Right atrium auricular region (tissue), 2 donors: ENCODE results near the gene RAB26. TPM values are rescaled to one million over a fixed set of nuclear protein-coding genes. Genes with fewer than 3 reads are reported as not detected.
"Not testable (repeated sequence)": the region's sequence is repeated elsewhere in the genome, so short reads cannot be mapped to it uniquely, and the experiment has no call there.

ENCODE experiments used
- DNase-seq: peaks from one replicate; pipeline ENCODE4 v3.0.0-alpha.2; 2019; ENCODE audit warnings: low spot score
- H3K27ac ChIP-seq, 2 donors: fragments of 200-600 bp; sonication (generic); 1 replicate in 1 of 2; 2 replicates in 1 of 2; pipeline ENCODE4 v1.5.1; 2016 to 2019
- H3K27me3 ChIP-seq, 2 donors: fragments of 200-600 bp; sonication (generic); one replicate each; pipeline versions ENCODE4 v1.5.1 to v1.6.0; 2017 to 2019
- H3K36me3 ChIP-seq: fragments of 200-600 bp; sonication (generic); one replicate; pipeline ENCODE4 v1.5.1; 2016
- H3K4me1 ChIP-seq, 2 donors: fragments of 200-600 bp; sonication (generic); one replicate each; pipeline versions ENCODE4 v1.5.1 to v1.6.0; 2017 to 2019
- H3K4me3 ChIP-seq, 2 donors: fragments of 200-600 bp; sonication (generic); 1 replicate in 1 of 2; 2 replicates in 1 of 2; pipeline ENCODE4 v1.5.1; 2017 to 2019; ENCODE audit warnings: mild to moderate bottlenecking in 1 of 2, moderate library complexity in 1 of 2
- H3K9me3 ChIP-seq, 2 donors: fragments of 200-600 bp; sonication (generic); one replicate each; pipeline ENCODE4 v1.5.1; 2019
- total RNA-seq, 2 donors: library from RNA; depleted of rRNA; stranded (reverse); fragments of >200 nt; gene quantifications; one replicate each; pipeline ENCODE4 v1.1.0, GENCODE V29; 2016
- TF ChIP-seq, protein P1 (sequence below), 2 donors: fragments of 200-600 bp; sonication (generic); IDR thresholded peaks; one replicate each; pipeline ENCODE4 v1.5.1; 2019; ENCODE audit warnings: antibody characterized with exemption in 2 of 2

RAB26 gene
- total RNA-seq, 2 donors from 2014 or later, result 0.31 to 1.4 TPM

DNA sequence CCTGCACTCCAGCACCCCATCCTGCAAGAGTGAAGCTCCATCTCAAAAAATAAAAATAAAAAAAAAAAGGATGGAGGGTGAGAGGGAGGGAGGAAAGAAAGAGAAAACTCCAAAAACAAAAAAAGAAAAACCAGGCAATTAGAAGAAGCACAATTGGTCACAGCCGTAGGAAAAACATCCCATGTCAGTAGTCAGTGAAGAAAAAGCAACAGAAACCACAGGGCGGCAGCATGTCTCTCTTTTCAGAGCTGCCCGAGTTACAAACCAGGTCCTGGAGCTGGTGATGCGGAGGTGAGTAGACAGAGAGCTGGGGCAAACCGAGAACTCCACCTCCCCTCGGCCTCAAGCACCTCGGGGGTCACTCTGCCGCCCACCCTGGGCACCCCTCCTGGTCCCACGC is 27.1 kb upstream of the RAB26 start:
- H3K9me3 ChIP-seq, H3K27me3 ChIP-seq, H3K36me3 ChIP-seq: not testable (repeated sequence)
- Histone ChIP-seq H3K27ac (peak overlapping the region; percentile 83 to 94), H3K4me3 (peak overlapping the region in 1 of 2 donors; percentile 24), H3K4me1 (peaks cover 0 to 59% of the 10 kb centered on the region in 2 donors)
- TF ChIP-seq, protein P1, sequence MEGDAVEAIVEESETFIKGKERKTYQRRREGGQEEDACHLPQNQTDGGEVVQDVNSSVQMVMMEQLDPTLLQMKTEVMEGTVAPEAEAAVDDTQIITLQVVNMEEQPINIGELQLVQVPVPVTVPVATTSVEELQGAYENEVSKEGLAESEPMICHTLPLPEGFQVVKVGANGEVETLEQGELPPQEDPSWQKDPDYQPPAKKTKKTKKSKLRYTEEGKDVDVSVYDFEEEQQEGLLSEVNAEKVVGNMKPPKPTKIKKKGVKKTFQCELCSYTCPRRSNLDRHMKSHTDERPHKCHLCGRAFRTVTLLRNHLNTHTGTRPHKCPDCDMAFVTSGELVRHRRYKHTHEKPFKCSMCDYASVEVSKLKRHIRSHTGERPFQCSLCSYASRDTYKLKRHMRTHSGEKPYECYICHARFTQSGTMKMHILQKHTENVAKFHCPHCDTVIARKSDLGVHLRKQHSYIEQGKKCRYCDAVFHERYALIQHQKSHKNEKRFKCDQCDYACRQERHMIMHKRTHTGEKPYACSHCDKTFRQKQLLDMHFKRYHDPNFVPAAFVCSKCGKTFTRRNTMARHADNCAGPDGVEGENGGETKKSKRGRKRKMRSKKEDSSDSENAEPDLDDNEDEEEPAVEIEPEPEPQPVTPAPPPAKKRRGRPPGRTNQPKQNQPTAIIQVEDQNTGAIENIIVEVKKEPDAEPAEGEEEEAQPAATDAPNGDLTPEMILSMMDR (IDR thresholded peaks at IDR 0.05), result peak in 1 of 2 donors; percentile 52
- peak; percentile 71 for DNase-seq

DNA sequence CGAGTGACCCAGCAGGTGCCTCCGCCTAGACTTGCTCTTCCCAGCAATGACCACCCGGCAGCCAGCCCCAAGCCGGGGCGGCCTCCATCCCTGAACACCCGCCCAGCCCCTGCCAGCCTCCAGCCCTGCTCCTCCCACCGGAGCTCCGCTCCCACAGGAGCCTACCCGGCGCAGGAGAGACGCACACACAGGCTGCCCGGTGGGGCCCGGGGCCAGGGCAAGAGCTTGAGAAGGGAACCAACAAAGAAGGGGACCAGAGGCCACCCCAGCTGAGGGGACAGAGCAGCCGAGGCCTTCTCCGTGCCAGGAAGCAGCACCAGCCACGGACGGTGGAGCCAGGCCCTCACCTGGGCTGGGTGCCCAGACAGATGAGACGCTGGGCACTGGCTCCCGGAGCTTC is 26.6 kb upstream of the RAB26 start:
- no peak for DNase-seq
- H3K4me1 ChIP-seq, result peaks cover 0 to 59% of the 10 kb centered on the region in 2 donors

DNA sequence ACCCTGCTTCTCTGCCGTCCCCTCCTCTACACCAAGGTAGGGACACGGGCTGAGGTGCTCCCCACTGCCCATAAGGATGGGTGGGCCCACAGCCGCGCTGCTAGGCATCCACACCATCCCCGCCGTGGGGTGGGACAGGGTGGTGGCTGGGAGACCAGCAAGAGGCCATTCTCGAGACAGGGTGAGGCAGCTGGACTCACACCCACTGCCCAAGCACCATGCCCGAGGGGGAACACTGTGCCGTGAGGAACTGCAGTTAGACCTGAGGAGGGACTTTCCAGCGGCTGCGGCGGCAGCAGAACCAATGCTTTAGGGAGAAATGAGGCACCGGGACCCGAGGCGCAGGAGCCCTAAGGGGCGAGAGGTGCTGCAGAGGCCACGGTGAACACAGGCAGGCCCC is 26.0 kb upstream of the RAB26 start:
- H3K4me1 ChIP-seq, result peaks cover 0 to 59% of the 10 kb centered on the region in 2 donors

More for the DNA sequence above, 26.6 kb upstream of the RAB26 start:
- H3K27ac ChIP-seq, result peak overlapping the region; percentile 83 to 94
- H3K9me3 ChIP-seq, result no peaks in the 10 kb centered on the region
- H3K36me3 ChIP-seq, result no peaks in the 10 kb centered on the region
- H3K4me3 ChIP-seq, result peak overlapping the region in 1 of 2 donors; percentile 24
- TF ChIP-seq, protein P1 (IDR thresholded peaks at IDR 0.05), result no peak
- H3K27me3 ChIP-seq, result no peaks in the 10 kb centered on the region

DNA sequence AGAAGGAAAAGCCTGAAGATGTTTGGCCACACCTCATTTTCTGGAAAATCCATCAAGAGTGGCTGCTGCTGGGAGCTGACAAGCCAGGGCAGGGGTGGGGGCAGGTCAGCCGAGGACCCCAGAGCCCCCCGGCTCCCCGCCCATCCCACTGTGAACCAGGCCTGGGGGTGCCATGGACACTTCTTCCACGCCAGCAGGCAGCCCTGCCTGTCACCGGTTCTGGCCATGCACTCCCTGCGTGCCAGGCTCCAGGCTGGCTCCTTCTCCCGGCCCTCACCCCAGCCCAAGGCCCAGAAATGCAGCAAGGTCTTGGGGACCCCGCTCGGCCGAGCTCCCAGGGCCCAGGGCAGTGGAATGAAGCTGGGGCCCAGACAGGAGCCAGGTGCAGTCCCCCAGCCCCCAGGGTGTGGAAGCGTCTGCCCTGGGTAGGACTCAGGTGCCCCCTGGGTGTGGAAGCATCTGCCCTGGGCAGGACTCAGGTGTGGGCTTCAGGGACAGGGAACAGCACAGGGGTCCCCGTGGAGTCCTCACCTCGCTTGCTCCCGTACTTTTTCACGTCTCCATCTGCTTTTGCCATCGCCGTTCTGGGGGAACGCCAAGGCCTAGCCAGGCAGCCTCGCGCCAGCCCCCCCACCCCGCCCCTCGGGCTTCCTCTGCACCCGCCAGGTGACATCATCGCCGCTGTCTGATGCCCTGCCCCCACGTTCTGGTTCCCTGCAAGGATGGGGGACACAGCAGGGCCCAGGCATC is 25.3 kb upstream of the RAB26 start:
- H3K4me3 ChIP-seq, H3K9me3 ChIP-seq, DNase-seq, H3K36me3 ChIP-seq, H3K27me3 ChIP-seq: not testable (repeated sequence)
- H3K27ac ChIP-seq, result peak overlapping the region; percentile 94 to 95
- peaks cover 0 to 61% of the 10 kb centered on the region in 2 donors for H3K4me1 ChIP-seq

More for the DNA sequence above, 26.0 kb upstream of the RAB26 start:
- Histone ChIP-seq H3K9me3 (no peaks in the 10 kb centered on the region), H3K4me3 (peak overlapping the region in 1 of 2 donors; percentile 24), H3K36me3 (no peaks in the 10 kb centered on the region), H3K27ac (peak overlapping the region; percentile 83 to 94), H3K27me3 (no peaks in the 10 kb centered on the region)
- no peak for DNase-seq
- TF ChIP-seq, protein P1 (IDR thresholded peaks at IDR 0.05), result no peak

DNA sequence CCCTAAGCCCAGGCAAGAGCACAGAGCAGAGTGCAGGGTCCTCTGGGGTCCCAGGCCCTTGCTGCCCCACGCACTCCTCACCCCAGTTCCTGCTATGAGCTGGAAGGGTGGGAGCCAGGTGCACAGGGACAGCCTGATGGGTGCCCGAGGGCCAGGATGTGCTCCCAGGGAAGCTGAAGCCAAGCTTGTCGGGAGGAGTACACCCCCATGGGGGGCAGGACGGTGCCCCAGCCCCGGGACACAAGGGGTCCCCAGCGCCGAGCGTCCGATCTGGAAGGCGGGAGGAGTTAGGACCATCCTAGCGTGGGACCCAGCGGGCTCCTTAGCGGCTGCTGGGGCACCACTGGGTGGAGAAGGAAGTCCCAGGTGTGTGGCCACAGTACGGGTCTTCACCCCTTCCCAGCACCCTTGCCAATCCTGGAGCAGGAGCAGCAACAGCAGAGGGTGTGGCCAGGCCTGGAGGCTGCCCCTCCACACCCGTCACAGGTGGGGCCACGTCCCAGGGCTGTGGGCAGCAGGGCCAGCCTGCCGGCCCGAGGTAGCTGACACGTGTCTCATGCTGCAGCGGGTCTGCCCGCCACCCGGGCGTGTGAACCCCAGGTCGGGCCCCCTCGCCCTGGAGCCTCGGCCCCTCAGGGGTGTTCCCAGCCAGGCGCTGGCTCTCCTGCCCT is 24.6 kb upstream of the RAB26 start:
- Histone ChIP-seq H3K4me1 (peaks cover 0 to 68% of the 10 kb centered on the region in 2 donors), H3K4me3 (peak overlapping the region in 1 of 2 donors; percentile 41), H3K27ac (peak overlapping the region; percentile 94 to 95)
- not testable (repeated sequence) for DNase-seq, H3K27me3 ChIP-seq, H3K36me3 ChIP-seq, H3K9me3 ChIP-seq

DNA sequence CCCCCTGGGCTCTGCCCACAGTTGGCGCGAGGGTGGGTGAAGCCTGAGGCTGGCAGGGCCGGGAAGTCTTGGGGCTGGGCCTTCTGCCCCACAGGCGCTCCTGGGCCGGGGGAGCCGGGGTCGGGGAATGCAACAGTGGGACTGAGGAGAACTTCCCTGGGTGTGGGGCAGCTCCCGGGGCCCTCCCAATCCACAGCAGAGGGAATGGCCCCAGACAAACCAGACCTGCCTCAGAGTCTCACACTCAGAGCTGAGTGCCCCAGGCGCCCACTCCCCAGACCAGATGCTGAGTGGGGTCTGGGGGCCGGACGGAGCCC is 24.1 kb upstream of the RAB26 start:
- Histone ChIP-seq H3K27ac (peak overlapping the region; percentile 94 to 95), H3K4me3 (peak overlapping the region; percentile 22 to 41), H3K4me1 (peaks cover 0 to 70% of the 10 kb centered on the region in 2 donors)
- H3K27me3 ChIP-seq, H3K36me3 ChIP-seq, H3K9me3 ChIP-seq, DNase-seq: not testable (repeated sequence)

DNA sequence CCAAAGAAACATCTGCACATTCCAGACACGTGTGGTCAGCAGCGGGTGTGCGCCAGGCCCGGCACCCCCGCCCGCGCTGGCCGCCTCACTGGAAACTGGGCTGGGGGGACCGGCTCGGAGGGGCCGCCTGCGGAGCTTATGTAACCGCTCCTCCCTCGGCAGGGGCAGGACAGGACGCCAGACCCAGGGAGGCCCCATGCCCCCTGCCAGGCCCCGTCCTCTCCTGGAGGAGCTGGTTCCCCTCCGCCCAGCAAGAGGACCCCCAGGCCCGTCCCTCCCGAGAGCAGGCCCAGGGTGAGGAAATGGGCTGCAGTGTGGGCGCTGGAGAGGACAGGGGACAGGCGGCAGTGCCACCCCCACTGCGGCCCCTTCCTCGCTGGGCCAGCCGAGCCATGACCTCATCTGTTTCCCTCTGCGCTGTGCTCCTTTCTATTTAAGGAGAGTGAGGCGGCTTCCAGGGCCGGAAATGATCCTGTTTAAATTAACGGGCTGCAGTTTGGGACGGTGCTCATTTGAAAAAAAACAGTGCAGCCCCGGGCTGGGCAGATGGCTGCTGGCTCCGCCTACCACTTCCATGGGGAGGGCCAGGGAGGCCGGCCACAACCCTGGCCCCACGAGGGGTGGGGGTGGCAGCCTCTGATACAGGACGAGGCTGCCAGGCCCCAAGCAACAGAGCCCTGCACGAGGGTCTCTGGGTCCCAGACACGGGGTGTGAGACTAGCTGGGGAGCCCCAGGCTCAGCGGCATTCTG is 23.6 kb upstream of the RAB26 start:
- Histone ChIP-seq H3K4me3 (peak overlapping the region; percentile 22 to 41), H3K27ac (peak overlapping the region; percentile 94 to 95), H3K4me1 (peaks cover 0 to 70% of the 10 kb centered on the region in 2 donors)
- not testable (repeated sequence) for H3K27me3 ChIP-seq, H3K9me3 ChIP-seq, H3K36me3 ChIP-seq
- DNase-seq, result peak; percentile 86

DNA sequence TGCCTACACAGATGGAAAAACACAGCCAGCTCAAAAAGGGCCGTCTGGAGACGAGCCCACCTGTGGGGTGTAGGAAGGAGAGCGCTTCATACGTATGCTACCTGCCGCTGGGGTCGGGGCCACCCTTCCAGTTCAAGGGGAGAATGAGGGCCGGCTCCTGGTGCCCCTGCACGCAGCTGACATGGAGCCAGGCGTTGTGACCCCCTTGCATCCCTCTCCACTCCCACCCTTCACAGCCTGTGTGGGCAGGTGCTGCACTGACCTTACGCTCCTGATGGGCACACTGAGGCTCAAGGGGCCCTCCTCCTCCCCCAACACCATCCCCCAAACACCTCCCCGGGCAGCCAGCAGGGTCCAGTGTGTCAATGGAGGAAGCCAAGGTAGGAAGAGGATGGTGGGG is 22.8 kb upstream of the RAB26 start:
- H3K36me3 ChIP-seq, H3K9me3 ChIP-seq, DNase-seq, H3K27me3 ChIP-seq: not testable (repeated sequence)
- H3K27ac ChIP-seq, result peak overlapping the region; percentile 94 to 95
- H3K4me3 ChIP-seq, result peak overlapping the region; percentile 22 to 41
- peaks cover 0 to 77% of the 10 kb centered on the region in 2 donors for H3K4me1 ChIP-seq

DNA sequence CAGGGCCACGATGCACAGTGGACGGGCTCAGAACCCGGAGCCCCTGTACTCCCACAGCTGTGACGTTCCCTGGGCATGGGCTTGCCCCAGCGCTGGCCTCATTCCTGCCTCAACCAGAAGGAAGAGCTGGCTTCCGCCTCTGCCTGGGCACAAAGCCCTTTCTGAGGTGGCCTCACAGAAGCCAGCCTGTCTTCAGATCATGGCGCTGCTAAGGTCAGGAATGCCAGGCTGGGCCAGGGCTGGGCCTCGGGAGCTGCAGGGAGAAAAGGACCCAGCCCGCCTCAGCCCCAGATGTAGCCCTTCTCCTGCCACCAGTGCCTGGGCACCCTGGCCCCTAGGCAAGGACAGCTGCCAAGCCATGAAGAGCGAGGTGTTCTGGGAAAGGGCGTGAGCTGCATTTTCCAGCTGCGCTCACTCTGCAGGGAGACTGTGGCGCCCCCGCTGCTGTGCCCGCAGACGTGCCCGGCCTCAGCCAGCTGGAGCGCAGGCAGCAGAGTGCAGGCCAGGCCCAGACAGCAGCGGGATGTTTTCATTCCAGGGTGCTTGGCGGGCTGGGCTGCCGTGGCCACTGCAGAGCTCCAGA is 22.2 kb upstream of the RAB26 start:
- not testable (repeated sequence) for H3K36me3 ChIP-seq, H3K9me3 ChIP-seq, H3K27me3 ChIP-seq, DNase-seq
- H3K4me3 ChIP-seq, result peak overlapping the region in 1 of 2 donors; percentile 41
- peak overlapping the region; percentile 94 to 95 for H3K27ac ChIP-seq
- peaks cover 0 to 78% of the 10 kb centered on the region in 2 donors for H3K4me1 ChIP-seq

DNA sequence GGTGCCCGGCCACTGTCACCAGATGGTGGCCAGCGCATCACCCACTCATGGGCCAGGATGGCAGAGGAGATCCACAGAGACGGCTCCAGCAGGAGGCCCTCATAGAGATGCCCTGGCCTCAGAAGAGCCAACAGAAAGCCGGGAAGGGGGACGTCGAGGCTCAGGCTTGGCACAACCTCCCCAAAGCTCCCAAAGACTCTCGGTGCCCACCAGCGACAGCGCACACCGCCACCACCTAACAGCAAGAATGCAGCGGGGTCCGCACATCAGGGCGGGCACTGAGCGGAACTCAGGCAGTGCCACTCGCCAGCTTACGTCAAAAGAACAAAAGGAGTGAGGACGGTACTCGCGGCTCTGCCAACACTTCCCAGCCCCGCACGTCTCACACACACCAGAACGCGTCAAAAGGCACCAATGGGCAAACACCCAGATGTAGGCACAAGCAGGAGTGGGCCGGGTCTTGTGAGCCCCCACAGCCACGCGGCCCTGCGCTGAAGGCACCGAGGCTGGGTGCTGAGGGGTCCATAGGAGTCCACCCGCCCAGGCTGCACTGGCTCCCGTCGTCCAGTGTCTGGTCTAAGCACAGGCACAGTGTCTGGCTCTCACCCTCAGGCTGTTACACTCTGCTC is 21.4 kb upstream of the RAB26 start:
- DNase-seq, H3K36me3 ChIP-seq, H3K4me3 ChIP-seq, H3K9me3 ChIP-seq, H3K27me3 ChIP-seq: not testable (repeated sequence)
- Histone ChIP-seq H3K4me1 (peaks cover 0 to 72% of the 10 kb centered on the region in 2 donors), H3K27ac (peak overlapping the region; percentile 94 to 95)
